ENCODE results near the gene FAM228B. TPM values are rescaled to one million over a fixed set of nuclear protein-coding genes. Genes with fewer than 3 reads are reported as not detected.

Gene FAM228B
- total RNA-seq, 2 donors from 2014 or later, result 17.7 to 20.6 TPM

GRCh38 chr2:24101992-24102391 lies 21.3 kb upstream of the FAM228B start:
- H3K9me3 ChIP-seq, result no peaks in the 10 kb centered on the region
- TF ChIP-seq POLR2A (IDR thresholded peaks at IDR 0.05) (no peak), CTCF (IDR thresholded peaks at IDR 0.05) (no peak), POLR2AphosphoS5 (IDR thresholded peaks at IDR 0.05) (no peak)
- WGBS, result 95% methylated on average over 2 of the region's 2 CpGs
- H3K4me3 ChIP-seq, result no peak overlapping the region
- no peak overlapping the region for H3K27ac ChIP-seq
- intact Hi-C loops (cut with DNase I), result no loop called here
- no peaks in the 10 kb centered on the region for H3K27me3 ChIP-seq (replicated peaks; ENCODE audit: insufficient read depth)
- no peaks in the 10 kb centered on the region for H3K36me3 ChIP-seq
- no peak for DNase-seq (ENCODE audit: low spot score)
- H3K4me1 ChIP-seq (replicated peaks), result no peaks in the 10 kb centered on the region

GRCh38 chr2:24102677-24103076 lies 20.6 kb upstream of the FAM228B start:
- 92% methylated on average over 1 of the region's 1 CpG for WGBS
- no peak for TF ChIP-seq CTCF (IDR thresholded peaks at IDR 0.05)
- no peak for TF ChIP-seq POLR2A (IDR thresholded peaks at IDR 0.05)
- no peak for TF ChIP-seq POLR2AphosphoS5 (IDR thresholded peaks at IDR 0.05)
- Histone ChIP-seq H3K27ac (no peak overlapping the region), H3K4me1 (replicated peaks) (no peaks in the 10 kb centered on the region), H3K36me3 (no peaks in the 10 kb centered on the region), H3K4me3 (no peak overlapping the region), H3K27me3 (replicated peaks; ENCODE audit: insufficient read depth) (no peaks in the 10 kb centered on the region), H3K9me3 (no peaks in the 10 kb centered on the region)
- DNase-seq (ENCODE audit: low spot score), result no peak
- intact Hi-C loops (cut with DNase I), result no loop called here

- intact Hi-C loops (cut with DNase I), result no loop called here
- 84% methylated on average over 8 of the region's 8 CpGs for WGBS
- H3K9me3 ChIP-seq, result no peaks in the 10 kb centered on the region
- H3K27me3 ChIP-seq (replicated peaks; ENCODE audit: insufficient read depth), result no peaks in the 10 kb centered on the region
- no peaks in the 10 kb centered on the region for H3K4me1 ChIP-seq (replicated peaks)
- no peak overlapping the region for H3K4me3 ChIP-seq
- DNase-seq (ENCODE audit: low spot score), result no peak
- no peak overlapping the region for H3K27ac ChIP-seq
- no peaks in the 10 kb centered on the region for H3K36me3 ChIP-seq
- TF ChIP-seq CTCF (IDR thresholded peaks at IDR 0.05), result no peak
- no peak for TF ChIP-seq POLR2AphosphoS5 (IDR thresholded peaks at IDR 0.05)
- TF ChIP-seq POLR2A (IDR thresholded peaks at IDR 0.05), result no peak
Observed at GRCh38 chr2:24104110-24104650, 19.1 kb upstream of the FAM228B start.

DNA sequence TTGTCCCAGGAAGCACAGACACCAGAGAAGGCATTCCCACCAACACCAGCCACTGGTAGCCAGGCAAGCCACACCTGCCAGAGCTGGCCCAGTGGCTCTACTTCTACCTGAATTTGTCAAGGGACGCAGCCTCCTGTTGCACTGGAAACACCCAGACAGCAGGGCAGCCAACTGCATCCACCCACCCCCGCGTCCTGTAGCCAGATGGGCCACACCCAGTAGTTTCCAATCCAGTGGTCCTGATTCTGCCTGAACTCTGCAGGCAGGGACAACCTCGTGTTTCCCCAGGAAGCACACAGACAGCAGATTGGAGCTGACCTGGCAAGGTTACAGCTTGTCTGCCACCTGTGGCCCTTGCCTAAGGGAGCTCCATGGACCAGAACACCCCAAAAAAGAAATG lies 18.4 kb upstream of the FAM228B start:
- H3K36me3 ChIP-seq, result no peaks in the 10 kb centered on the region
- H3K9me3 ChIP-seq, result no peaks in the 10 kb centered on the region
- no peak for TF ChIP-seq POLR2A (IDR thresholded peaks at IDR 0.05)
- TF ChIP-seq POLR2AphosphoS5 (IDR thresholded peaks at IDR 0.05), result no peak
- no peak for TF ChIP-seq CTCF (IDR thresholded peaks at IDR 0.05)
- no peak overlapping the region for H3K27ac ChIP-seq
- no peaks in the 10 kb centered on the region for H3K4me1 ChIP-seq (replicated peaks)
- H3K27me3 ChIP-seq (replicated peaks; ENCODE audit: insufficient read depth), result no peaks in the 10 kb centered on the region
- intact Hi-C loops (cut with DNase I), result no loop called here
- WGBS, result 95% methylated on average over 4 of the region's 4 CpGs
- no peak for DNase-seq (ENCODE audit: low spot score)
- H3K4me3 ChIP-seq, result no peak overlapping the region

DNA sequence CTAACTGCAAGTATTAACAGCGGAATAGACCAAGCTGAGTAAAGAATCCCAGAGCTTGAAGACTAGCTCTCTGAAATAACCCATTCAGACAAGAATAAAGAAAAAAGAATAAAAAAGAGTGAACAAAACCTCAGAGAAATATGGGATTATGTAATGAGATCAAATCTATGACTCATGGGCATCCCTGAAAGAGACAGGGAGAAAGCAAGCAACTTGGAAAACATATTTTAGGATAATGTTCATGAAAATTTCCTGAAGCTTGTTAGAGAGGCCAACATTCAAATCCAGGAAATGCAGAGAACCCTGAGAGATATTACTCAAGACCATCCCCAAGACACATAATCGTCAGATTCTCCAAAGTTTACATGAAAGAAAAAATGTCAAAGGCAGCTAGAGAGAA lies 17.5 kb upstream of the FAM228B start:
- Histone ChIP-seq H3K9me3 (no peaks in the 10 kb centered on the region), H3K27me3 (replicated peaks; ENCODE audit: insufficient read depth) (no peaks in the 10 kb centered on the region), H3K27ac (no peak overlapping the region), H3K4me1 (replicated peaks) (no peaks in the 10 kb centered on the region), H3K4me3 (no peak overlapping the region), H3K36me3 (no peaks in the 10 kb centered on the region)
- no peak for DNase-seq (ENCODE audit: low spot score)
- 25% methylated on average over 2 of the region's 2 CpGs for WGBS
- intact Hi-C loops (cut with DNase I), result no loop called here
- no peak for TF ChIP-seq POLR2A (IDR thresholded peaks at IDR 0.05)
- TF ChIP-seq CTCF (IDR thresholded peaks at IDR 0.05), result no peak
- TF ChIP-seq POLR2AphosphoS5 (IDR thresholded peaks at IDR 0.05), result no peak

Data from prostate gland (tissue), 2 donors.